Neural progenitor cell (in vitro differentiated cells): ENCODE results near the gene KRT8.

Experiments used
- EZH2 ChIP-seq: fragments of 200-600 bp; sonication (generic); IDR thresholded peaks from 2 replicates; pipeline ENCODE4 v1.6.1; 2017; ENCODE audit warnings: antibody characterized with exemption, mild to moderate bottlenecking, moderate library complexity
- EZH2phosphoT487 ChIP-seq: fragments of 200-600 bp; sonication (generic); IDR thresholded peaks from 2 replicates; pipeline ENCODE4 v1.6.1; 2017; ENCODE audit warnings: antibody characterized with exemption

DNA sequence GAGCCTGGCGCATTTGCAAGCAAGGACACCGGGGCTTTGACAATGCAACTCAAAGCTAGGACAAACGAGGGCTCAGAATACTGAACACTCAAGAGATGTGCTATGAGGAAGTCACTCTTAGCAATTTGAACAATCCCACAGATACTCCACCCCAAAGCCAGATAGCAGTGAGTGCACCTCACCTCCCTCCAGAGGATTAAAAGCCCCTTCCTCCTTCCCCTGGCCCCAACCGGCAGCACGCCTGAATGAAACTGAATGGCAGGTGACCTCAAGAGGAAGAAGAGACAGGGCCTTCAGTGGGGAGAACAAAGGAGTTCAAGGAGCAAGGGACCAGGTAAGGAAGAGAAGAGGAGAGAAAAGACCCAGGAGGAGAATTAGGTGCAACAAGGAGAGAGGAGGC, 54.2 kb downstream of the KRT8 start:
- TF ChIP-seq EZH2phosphoT487 (no peak), EZH2 (no peak)
